DMS 273 treated with DMSO at 0.1 percent for 48 hours (cell line): ENCODE results near the gene MGAT4B.

Source experiments
- DNase-seq: peaks from one replicate; lab custom pipeline; 2025; lab: John Stamatoyannopoulos, UW

Gene MGAT4B

DNA sequence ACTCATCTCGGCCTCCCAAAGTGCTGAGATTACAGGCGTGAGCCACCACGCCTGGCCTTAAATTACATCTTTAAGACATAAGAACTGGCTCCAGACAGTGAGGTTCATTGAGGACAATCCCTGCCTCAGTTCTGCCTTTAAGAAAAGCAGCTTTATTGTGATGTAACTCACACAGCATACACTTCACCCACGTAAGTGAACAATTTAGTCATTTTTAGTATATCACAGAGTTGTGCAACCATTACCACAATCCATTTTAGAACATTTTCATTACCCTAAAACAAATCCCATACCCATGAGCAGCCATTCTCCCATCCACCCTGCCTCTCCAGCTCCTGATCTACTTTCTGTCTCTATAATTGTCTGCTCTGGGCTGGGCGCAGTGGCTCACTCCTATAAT, 36.9 kb downstream of the MGAT4B start:
- no peak for DNase-seq

DNA sequence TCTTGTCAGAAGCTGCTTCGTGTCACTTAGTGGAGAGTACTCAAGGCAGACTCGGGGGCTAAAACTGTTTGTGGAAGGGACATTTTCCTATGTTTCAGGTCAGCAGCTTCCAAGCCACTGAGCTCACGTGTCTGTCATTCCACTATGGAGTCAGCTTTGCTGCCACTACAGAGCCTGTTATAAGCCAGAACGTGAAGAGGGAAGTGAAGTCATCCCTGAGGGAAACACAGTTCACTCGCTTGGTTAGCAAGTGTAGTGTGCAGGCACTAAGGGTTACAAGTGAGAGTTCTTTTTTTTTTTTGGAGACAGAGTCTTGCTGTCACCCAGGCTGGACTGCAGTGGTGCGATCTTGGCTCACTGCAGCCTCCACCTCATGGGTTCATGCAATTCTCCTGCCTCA, 37.4 kb downstream of the MGAT4B start:
- no peak for DNase-seq

DNA sequence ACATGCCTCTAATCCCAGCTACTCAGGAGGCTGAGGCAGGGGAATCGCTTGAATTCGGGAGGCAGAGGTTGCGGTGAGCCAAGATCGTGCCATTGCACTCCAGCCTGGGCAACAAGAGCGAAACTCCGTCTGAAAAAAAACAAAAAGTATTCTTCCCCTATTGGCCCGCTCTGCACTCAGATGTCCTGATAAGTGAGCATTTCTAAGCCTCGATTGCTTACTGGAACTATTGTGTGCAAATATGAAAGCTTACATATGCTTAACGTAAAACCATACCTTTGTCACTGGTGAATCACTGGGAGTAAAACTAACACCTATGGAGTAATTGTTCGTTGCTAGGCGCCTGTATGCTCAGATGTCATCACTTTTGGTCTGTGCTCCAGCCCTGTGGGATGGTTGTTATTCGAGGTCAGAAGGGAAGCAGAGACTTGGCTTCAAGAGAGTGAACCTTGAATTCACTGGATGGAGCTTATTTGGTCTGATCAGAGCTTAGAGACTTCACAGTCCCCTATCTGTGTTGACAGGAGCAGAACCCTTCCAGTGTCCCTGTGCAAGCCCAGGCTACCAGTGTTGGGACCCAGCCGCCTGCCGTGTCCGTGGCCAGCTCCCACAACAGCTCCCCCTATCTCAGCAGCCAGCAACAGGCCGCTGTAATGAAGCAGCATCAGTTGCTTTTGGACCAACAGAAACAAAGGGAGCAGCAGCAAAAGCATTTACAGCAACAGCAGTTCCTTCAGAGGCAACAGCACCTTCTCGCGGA, 38.2 kb downstream of the MGAT4B start:
- no peak for DNase-seq

DNA sequence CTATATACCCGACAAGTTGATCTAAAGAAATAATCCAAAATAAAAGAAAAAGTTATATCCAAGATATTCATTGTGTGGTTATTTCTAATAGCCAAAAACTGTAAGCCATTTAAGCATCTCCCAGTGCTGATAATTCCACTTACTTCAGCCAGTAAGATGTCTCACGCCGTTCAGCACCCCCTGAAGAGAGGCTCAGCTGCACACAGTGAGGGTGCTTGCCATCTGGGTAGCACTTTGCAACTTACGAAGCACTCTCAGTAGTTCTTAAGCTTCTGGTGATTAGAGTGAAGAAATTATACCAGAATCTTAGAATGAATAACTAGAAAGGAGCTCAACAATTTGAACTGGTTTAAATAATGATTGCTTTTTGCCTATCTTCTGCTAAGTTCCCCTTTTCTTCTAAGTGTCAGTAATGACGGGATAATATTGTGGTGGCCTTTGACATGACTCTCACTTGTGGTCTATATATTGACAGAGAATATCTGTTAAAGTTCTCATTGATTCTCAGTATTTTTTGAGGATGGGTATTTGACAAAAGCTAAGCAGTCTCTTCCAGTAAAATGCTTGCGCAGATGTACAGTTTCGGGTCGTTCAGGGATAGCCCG, 39.1 kb downstream of the MGAT4B start:
- DNase-seq = no peak

DNA sequence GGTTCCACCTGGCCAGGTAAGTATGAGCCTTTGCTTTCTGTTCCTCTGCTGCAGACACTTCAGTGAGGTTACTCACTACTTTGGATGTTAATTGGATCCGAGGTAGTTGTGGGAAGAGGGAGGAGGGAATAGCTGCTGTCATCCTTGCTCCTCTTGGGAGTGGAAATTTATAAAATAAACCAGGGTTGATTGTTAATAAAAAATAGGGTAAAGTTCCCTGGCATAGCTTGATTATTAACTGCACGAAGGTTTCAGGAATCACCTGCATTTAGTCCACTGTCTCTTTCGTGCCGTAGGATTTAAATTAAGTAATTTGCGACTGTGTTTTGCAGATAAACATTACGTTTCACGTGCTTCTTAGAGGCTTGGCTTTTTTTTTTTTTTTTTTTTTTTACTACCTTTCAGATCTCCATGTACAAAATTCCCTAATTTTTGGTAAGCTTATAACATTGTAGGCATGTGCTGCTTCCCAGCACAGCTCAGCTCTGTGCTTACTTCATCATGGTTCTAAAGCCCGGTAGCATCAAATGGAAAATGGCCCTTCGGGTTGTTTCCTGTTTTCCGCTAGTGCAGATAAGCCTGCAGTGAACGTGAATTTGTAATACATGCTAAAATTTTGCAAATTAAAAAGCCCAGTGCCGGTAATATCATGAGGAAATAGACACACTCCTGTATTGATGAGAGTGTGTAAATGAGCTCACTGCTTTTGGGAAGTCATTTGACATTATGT, 39.8 kb downstream of the MGAT4B start:
- DNase-seq = no peak

DNA sequence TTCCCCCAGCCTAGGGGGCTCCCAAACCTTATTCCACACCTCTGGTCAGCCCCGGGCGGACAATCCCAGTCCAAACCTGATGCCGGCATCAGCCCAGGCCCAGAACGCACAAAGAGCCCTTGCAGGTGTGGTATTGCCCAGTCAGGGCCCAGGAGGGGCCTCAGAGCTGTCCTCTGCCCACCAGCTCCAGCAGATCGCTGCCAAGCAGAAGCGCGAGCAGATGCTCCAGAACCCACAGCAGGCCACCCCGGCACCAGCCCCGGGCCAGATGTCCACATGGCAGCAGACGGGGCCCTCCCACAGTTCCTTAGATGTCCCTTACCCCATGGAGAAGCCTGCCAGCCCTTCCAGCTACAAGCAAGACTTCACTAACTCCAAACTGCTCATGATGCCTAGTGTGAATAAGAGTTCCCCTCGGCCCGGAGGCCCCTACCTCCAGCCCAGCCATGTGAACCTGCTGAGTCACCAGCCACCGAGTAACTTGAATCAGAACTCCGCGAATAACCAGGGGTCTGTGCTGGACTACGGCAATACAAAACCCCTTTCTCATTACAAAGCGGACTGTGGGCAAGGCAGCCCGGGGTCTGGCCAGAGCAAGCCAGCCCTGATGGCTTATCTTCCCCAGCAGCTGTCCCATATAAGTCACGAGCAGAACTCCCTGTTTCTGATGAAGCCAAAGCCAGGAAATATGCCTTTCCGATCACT, 40.5 kb downstream of the MGAT4B start:
- DNase-seq = peak; percentile 42

DNA sequence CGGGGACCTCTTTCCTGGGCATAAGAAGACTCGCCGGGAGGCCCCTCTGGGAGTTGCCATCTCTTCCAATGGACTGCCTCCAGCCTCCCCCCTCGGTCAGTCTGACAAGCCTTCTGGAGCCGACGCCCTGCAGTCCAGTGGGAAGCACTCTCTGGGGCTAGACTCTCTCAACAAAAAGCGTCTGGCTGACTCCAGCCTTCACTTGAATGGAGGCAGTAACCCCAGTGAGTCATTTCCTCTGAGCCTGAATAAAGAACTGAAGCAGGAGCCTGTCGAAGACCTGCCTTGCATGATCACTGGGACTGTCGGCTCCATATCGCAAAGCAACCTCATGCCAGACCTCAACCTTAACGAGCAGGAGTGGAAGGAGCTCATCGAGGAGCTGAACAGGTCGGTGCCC, 41.3 kb downstream of the MGAT4B start:
- no peak for DNase-seq

DNA sequence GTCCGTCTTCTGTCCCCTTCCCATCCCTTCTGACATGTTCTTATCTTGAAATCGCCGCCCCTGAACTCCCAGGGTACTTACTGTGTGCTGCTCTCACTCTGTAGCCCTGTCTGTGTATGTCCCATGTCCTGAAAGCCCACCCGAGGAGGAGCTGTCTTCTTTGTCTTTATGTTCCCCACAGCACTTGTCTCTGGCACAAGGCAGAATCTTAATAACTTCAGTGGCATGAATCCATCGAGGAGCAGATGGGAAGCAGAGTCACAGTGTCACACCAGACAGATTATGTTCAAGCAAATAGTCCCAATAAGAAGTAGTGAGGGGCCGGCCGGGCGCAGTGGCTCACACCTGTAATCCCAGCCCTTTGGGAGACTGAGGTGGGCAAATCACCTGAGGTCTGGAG, 42.6 kb downstream of the MGAT4B start:
- no peak for DNase-seq

DNA sequence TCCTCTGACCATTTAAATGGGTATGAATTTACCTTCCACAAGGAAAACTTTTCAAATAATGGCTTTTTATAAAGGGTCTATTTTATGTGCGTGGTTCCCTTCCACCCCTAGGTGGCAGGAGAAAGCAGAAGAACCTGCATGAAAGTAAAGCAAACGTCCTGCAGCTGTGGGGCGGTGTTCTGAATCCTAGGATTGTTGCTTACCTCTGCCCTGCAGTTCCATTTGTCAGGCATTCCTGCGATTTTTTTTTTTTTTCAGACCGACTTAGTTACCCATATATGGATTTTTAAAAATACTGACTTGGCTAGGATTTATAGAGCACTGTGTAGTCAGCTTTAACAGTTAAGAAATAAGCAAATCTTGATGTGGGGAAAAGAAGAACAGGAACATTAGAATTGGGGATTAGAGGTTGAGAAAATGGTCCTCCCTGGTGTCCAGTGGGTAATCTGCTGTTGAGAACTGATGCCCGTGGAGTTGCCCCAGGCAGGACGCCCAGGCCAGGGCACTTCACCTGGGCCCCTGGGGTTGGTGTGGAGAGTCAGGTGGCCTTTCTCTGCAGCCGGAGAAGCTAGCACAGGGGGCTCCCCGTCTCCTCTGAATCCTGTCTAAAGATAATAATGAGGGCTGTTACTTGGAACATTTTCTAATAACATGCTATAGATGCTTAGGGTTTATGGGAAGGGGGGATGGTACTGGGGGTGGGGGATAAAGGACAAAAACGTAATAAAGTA, 43.3 kb downstream of the MGAT4B start:
- no peak for DNase-seq

DNA sequence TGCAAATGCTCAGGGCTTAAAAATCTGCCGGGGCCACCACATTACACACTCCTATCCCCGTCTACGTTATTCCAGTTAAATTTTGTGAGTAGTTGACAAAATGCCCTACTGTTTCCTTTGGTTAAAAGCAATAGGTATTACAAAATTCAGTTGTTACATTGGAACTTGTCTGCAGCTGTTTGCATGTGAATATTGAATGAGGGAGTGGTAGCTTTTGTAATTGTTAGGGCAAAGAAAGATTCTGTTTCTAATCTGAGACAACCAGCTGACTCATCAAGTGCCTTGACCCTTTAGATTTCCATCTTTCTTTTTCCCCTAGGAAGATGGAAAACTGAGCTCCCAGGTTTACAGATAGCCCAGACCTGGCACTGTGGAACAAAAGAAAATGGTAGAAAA, 43.9 kb downstream of the MGAT4B start:
- DNase-seq = no peak

DNA sequence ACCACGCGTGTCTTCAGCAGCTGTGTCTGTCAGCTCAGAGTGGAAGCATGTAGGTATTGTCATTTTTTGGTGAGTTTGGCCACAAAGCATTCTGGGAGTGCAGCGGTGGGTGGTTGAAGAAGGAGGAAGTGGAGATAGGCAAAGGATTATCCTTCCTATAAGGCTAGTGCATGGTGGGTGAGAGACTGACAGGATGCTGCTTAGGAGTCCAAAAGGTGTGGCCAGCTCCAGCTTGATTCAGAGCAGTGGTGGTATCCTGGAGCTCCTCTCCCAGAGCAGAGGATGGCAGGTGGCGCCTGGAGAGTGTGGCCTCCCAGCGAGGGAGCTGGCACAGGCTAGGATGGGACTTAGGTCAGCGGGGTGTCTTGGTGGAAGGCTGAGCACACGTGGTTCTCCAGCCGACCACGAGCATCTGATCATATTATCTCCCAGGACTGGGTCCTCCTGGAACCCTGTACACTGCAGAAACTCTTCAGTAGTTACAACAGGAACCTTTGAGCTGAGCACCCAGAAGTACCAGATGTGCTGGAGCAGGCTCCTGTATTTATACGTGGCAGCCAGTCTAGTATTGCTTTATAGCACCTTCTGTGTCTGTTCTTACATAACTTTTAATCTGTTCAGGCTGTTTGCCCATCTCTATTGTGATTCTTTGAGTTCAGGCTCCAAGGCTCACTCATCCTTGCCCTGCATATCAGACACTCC, 44.4 kb downstream of the MGAT4B start:
- peak; percentile 62 for DNase-seq

DNA sequence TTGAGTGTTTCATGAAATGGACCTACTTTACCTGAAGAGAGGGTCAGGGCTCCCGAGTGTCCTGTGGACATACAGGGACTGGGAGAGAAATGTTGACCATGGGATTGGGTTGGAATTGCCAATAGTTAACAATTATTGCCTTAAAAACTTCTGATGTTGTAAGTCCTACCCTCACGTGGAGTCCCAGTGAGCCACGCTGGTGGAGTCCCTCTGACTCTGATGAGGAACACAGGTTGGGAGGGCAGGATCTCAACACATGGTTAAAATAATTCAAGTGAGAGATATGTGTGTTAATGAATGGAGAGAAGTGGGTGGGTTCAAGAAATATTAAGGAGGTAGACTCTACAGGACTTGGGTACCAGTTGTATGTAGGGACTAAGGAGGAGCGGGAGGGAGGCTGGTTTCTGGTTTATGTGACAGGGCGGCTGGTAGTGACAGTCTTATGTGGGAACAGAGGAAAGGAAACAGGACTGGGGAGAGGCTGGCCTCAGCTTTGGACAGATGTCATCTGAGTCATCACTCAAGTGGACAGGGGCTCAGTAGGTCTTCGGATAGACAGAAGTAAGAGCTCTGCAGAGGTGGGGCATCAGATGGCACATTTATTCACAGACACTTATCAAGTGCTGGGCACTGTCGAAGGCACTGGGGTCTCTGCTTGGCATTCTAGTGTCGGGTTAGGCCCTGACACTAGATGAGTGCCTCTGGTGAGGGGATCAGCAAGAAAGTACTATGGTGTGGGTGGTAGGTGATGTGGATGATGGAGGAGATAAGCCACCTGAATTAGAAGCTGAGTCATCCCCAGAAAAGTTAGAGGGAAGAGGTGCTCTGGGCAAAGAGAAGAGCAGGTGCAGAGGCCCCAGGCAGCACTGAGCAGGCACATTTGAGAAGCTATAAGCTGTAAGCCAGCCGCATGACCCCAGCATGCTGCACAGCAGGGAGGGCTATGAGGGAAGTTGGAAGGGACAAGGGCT, 46.8 kb downstream of the MGAT4B start:
- no peak for DNase-seq

DNA sequence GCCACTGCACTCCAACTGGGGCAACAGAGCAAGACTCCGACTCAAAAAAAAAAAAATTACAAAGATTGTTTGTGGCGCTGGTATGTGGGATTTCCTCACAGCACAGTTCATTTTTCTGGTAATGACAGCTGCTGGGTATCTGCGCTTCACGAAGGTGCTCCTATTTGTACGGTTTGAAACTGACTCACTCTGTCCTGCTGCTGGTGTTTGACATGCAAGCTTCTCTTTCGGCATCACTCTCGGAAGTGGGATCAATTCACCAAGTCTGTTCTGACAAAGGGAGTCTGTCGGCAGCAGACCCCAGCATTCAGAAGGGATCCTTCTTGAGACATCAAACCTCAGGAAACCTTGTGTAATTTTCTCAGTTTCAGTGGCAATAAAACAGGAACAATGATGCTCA, 47.7 kb downstream of the MGAT4B start:
- DNase-seq = no peak

DNA sequence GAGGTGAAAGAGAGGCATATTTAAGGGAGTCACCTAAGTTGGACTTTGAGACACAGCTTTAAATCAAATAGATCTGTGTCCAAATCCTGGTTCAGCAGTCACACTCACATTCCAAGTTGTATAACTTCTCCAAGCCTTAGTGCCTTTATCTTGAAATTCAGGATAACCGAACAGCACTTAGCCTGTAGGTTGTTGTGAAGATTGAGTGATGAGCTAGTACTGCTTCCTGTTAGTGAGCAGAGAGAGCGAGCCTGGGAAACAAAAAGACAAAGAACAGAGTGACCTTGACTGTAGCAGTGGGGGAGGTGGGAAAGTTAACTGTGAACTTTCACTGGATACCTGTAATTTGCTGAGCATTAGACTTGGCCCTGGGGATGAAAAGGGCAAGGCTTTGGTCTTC, 51.6 kb downstream of the MGAT4B start:
- no peak for DNase-seq

DNA sequence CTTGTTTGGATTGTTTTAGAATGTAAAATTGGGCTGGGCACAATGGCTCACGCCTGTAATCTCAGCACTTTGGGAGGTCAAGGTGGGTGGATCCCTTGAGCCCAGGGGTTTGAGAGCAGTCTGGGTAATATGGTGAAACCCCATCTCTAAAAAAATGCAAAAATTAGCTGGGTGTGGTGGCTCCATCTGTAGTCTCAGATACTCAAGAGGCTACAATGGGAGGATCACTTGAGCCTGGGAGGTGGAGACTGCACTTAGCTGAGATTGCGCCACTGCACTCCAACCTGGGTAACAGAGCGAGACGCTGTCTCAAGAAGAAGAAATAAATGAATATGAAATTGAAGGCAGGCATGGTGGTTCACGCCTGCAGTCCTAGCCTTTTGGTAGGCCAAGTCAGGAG, 52.7 kb downstream of the MGAT4B start:
- DNase-seq = no peak

DNA sequence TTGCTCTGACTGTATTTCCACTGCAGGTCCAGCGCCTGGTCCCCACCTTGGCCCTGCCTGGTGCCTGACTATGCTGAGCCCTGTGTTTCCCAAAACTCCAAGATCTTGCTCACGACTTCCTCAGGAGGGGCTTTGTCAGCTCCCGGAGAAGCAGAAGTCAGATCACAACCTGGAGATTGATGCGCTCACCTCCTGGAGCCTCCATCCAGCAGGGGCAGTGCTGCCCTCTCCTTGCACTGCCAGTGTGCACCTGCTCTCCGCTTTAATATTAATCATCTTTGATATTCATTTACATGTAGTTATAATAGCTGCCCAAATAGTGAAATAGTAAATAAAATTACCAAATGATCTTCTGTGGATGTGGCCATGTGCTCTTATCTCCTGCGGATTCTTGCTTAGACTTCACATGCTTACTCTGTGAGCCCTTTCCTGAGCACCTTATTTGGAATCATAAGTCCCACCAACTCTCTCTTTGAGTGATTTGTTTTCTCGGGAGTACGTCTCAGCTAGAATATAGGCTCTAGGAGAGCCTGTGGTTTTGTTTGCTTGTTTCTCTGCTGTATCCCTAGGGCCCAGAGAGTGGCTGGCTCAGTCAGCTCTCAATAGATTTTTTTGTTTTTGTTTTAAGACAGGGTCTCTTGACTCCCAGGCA, 56.7 kb downstream of the MGAT4B start:
- no peak for DNase-seq

DNA sequence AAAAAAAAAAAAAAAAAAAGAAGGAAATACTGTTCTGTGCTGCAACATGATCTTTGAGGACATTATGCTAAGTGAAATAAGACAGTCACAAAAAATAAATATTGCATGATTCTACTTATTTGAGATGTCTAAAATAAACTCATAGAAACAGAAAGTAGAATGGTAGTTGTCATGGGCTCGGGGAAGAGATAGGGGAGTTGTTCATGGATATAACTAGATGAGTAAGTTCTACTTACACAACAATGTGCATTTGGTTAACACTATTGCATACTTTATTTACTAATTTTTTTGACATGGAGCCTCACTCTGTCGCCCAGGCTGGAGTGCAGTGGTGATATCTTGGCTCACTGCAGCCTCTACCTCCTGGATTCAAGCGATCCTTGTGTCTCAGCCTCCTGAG, 58.9 kb downstream of the MGAT4B start:
- no peak for DNase-seq
